HPDE6-E6E7 (cell line): ENCODE data around the gene ATN1.

Source experiments
- DNase-seq: peaks from one replicate; pipeline ENCODE4 v3.0.0; 2011; ENCODE audit warnings: missing footprints; ENCODE audit errors: extremely low spot score

ATN1 gene

GRCh38 chr12:6925239-6925539, 2.6 kb upstream of the ATN1 start:
- no peak for DNase-seq

GRCh38 chr12:6925540-6926279, 2.0 kb upstream of the ATN1 start:
- DNase-seq, result no peak

GRCh38 chr12:6928022-6928702, 403 bp downstream of the ATN1 start:
- DNase-seq, result no peak

DNA sequence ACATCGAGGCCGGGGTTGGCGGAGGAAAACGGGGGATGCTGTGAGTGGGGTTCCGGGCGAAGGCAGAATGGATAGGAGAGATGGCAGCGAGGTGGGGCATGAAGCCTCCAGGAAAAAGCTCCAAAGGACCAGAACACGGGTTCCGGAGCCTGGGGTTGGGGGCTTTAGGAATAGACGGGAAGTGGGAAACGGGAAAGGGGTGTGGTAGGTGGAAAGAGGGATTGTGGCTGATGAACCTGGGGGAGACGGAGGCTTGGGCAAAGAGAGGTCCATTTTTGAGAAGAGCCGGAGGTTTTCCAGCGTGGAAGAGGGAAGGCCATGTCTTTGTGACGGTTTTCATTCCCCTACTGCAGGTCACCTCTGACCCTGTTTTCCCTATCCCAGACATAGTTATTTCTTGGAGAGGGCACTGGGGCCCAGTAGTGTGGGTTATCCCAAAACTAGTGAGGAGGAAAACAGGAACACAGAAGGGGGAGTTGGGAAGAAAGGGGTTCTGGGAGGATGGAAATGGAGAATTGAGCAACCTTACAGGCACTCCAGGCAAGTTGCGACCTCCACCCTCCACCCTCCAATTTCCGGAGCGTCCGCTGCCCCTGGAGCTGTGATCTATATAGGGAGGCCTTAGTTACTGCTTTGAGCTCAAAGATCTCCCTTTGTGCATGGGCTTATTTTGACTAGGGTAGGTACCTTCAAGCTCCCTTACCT, 1.1 kb downstream of the ATN1 start:
- no peak for DNase-seq

DNA sequence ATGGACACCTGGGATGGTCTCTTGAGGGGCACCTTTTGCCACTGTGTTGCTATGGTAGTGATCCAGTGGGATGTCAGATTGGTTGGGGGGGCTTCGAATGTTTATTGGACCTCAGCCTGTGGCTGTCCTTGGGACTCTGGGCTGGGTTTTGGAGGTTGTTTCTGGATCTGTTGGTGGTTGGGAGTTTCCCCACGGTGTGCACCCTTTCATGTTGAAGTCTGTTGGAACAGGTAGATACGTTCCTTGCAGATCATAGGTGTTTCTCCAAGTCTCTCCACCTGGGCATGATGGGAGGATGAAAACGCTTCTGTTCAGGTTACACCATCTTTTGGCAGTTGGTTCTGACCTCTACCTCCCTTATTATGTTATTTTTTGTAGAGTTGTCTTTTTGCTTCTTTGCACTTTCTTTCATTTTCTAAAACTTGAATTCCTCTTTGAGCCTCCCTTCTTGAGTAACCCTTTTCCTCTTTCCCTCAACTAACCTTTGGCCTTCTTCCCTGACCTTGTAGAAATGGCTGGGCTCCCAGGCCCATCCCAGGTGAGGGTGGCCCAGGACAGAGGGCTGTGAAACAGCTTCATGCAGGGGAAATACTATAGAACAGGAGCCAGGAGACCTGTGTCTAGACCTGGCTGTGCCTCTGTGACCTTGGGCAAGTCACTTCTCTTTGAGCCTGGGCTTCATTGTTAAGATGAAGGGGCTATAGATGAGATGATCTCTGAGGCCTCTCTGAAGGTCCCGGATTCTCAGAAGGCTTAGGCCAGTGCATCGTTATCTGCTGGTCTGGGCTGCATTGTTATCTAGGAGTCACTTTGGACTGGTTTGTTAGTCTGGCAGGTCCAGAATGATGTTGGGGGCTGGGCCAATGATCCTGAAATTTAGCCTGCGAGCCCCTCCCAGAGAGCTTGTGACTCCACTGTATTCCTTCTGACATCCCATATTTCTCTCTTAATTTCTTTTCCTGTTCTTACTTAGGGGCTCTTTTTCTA, 2.0 kb downstream of the ATN1 start:
- no peak for DNase-seq

- no peak for DNase-seq
Measured at GRCh38 chr12:6932766-6933165, 5.0 kb downstream of the ATN1 start.

DNA sequence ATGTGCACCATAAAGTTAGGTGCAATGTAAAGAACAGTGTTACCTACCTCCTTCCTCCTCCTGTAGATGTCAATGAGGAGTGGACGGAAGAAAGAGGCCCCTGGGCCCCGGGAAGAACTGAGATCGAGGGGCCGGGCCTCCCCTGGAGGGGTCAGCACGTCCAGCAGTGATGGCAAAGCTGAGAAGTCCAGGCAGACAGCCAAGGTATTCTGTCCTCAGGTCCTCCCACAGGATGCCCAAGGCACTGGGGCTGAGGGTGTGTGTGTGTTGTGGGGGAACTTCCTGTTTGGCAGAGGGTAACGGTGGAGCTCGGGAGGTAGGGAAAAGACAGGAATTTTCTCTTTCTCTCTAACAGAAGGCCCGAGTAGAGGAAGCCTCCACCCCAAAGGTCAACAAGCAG, 6.4 kb downstream of the ATN1 start:
- no peak for DNase-seq

DNA sequence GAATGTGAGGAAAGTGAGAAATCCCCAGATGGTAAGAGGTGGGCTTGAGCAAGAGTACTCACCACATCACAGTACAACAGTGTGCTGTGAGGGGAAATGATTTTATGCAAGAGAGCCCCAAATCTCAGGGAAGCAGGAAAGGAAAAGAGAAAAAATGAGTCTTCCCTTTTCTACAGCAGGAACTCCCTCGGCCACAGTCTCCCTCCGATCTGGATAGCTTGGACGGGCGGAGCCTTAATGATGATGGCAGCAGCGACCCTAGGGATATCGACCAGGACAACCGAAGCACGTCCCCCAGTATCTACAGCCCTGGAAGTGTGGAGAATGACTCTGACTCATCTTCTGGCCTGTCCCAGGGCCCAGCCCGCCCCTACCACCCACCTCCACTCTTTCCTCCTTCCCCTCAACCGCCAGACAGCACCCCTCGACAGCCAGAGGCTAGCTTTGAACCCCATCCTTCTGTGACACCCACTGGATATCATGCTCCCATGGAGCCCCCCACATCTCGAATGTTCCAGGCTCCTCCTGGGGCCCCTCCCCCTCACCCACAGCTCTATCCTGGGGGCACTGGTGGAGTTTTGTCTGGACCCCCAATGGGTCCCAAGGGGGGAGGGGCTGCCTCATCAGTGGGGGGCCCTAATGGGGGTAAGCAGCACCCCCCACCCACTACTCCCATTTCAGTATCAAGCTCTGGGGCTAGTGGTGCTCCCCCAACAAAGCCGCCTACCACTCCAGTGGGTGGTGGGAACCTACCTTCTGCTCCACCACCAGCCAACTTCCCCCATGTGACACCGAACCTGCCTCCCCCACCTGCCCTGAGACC, 7.8 kb downstream of the ATN1 start:
- DNase-seq, result no peak

DNA sequence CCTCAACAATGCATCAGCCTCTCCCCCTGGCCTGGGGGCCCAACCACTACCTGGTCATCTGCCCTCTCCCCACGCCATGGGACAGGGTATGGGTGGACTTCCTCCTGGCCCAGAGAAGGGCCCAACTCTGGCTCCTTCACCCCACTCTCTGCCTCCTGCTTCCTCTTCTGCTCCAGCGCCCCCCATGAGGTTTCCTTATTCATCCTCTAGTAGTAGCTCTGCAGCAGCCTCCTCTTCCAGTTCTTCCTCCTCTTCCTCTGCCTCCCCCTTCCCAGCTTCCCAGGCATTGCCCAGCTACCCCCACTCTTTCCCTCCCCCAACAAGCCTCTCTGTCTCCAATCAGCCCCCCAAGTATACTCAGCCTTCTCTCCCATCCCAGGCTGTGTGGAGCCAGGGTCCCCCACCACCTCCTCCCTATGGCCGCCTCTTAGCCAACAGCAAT, 8.5 kb downstream of the ATN1 start:
- DNase-seq, result no peak

- DNase-seq, result no peak
Measured at GRCh38 chr12:6936636-6937480, 9.1 kb downstream of the ATN1 start.

DNA sequence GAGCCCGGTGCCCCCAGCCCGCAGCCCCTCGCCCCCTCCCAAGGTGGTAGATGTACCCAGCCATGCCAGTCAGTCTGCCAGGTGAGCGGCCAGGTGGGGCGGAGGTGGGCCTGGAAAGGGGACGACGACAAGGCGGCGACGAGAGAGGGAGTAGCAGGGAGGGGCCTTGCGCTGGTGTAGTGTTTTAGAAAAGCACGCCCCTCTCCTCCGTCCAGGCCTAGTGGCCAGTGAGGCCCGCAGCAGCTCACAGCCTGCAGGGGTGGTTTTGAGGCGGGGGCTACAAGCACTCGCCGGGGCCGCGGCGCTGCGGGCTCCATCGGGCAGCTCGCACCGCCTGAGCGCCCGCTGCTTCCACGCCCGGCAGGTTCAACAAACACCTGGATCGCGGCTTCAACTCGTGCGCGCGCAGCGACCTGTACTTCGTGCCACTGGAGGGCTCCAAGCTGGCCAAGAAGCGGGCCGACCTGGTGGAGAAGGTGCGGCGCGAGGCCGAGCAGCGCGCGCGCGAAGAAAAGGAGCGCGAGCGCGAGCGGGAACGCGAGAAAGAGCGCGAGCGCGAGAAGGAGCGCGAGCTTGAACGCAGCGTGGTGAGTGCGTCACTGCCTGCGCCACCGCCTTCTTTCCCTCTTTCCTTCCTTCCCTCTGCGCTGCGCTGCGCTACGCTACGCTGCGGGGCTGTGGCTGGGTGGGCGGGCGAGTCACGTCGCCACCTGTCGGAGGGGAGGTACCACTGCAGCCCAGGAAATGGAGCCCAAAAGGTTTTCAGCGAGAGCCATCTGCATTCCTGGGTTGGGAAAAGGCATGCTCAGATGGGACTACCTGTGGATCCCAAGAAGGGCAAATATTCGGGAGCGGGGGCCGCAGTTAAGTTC, 10.0 kb downstream of the ATN1 start:
- no peak for DNase-seq

DNA sequence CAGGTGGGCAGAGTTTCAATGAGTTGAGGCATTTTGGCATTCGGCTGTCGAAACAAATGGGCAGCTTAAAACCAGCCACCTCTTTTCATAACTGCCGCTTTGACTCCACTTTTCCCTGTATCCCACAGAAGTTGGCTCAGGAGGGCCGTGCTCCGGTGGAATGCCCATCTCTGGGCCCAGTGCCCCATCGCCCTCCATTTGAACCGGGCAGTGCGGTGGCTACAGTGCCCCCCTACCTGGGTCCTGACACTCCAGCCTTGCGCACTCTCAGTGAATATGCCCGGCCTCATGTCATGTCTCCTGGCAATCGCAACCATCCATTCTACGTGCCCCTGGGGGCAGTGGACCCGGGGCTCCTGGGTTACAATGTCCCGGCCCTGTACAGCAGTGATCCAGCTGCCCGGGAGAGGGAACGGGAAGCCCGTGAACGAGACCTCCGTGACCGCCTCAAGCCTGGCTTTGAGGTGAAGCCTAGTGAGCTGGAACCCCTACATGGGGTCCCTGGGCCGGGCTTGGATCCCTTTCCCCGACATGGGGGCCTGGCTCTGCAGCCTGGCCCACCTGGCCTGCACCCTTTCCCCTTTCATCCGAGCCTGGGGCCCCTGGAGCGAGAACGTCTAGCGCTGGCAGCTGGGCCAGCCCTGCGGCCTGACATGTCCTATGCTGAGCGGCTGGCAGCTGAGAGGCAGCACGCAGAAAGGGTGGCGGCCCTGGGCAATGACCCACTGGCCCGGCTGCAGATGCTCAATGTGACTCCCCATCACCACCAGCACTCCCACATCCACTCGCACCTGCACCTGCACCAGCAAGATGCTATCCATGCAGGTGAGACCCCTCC, 10.8 kb downstream of the ATN1 start:
- no peak for DNase-seq

- no peak for DNase-seq
Measured at GRCh38 chr12:6939191-6939540, 11.4 kb downstream of the ATN1 start.

DNA sequence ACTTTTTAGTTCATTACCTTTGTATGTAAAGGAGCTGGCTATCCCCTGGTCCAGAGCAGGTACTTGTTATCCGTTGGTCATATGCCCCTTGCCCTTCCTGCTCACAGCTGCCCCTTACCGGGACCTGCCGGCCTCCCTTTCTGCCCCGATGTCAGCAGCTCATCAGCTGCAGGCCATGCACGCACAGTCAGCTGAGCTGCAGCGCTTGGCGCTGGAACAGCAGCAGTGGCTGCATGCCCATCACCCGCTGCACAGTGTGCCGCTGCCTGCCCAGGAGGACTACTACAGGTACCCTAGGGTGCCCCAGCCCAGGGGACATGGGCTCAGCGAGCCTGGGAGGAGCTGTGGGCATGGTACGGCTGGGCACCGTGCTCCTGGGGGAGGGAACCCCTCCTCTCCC, 13.5 kb downstream of the ATN1 start:
- no peak for DNase-seq

GRCh38 chr12:6941782-6942181, 14.0 kb downstream of the ATN1 start:
- no peak for DNase-seq

- no peak for DNase-seq
Measured at GRCh38 chr12:6942331-6942665, 14.5 kb downstream of the ATN1 start.

- no peak for DNase-seq
Measured at GRCh38 chr12:6943389-6943721, 15.6 kb downstream of the ATN1 start.

DNA sequence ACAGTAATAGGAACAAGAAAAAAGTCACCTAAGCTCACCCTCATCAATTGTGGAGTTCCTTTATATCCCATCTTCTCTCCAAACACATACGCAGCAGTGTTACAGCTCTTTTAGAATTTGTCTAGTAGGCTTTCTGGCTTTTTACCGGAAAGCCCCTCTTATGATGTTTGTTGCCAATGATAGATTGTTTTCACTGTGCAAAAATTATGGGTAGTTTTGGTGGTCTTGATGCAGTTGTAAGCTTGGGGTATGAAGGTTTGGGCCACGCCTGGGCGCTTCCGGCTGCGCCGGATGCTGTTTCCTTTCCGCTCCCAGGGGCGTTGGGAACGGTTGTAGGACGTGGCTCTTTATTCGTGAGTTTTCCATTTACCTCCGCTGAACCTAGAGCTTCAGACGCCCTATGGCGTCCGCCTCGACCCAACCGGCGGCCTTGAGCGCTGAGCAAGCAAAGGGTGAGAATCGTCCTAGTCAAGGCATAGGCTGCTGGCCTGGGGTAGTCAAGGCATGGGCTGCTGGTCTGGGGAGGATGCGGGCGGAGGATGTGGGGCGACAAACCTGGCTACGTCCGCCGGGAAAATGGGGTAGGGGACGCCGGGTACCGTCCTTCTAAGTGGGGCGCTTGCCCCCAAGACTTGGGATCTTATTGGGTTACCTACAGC, 16.1 kb downstream of the ATN1 start, which contains the start of the genes C12orf57 and RNU7-1:
Gene C12orf57 (plus strand): TSS at position 301 of the 659 bp plus-strand sequence. CDS start 100 bp downstream, at position 401.
Gene RNU7-1 (plus strand): TSS at position 95 of the 659 bp plus-strand sequence.
- no peak for DNase-seq
